AG08395 (cell line): Measurements from ENCODE around the gene FOLR2.
A peak's percentile ranks its signal among the peaks of the same experiment; 100 is the strongest.
"Not testable (repeated sequence)": the region's sequence is repeated elsewhere in the genome, so short reads cannot be mapped to it uniquely, and the experiment has no call there.

Experiments used
- DNase-seq: peaks from one replicate; pipeline ENCODE4 v3.0.0; 2012; ENCODE audit warnings: mixed read lengths, low spot score

Gene FOLR2

GRCh38 chr11:72206794-72207193 lies 9.8 kb upstream of the FOLR2 start:
- not testable (repeated sequence) for DNase-seq

DNA sequence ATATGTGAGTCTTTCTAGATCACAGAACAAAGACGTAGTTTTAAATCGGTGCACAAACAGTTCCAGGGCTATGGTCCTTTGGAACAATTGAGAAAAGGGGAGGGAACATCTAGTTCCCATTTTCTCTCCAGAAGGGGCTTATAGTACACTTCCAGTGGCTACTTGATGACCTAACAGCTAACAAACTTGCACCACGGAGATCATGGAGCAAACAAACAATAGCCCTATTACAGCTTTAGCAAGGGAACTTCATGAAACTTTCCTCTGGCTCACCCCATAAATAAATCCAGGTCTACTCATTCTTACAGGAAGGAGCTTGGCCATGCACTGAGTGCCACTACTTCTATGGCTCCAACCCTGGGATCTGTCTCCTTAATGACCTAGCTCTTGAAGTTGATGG lies 8.3 kb upstream of the FOLR2 start:
- DNase-seq = no peak

DNA sequence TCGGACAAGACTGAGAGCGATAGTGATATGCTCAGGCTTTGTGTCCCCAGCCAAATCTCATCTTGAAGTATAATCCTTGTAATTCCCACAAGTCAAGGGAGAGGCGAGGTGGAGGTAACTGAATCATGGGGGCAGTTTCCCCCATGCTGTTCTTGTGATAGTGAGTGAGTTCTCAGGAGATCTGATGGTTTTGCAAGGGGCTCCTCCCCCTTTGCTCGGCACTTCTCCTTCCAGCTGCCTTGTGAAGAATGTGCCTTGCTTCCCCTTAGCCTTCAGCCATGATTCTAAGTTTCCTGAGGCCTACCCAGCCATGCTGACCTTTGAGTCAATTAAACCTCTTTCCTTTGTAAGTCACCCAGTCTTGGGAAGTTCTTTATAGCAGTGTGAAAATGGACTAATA lies 7.5 kb upstream of the FOLR2 start:
- DNase-seq = no peak

DNA sequence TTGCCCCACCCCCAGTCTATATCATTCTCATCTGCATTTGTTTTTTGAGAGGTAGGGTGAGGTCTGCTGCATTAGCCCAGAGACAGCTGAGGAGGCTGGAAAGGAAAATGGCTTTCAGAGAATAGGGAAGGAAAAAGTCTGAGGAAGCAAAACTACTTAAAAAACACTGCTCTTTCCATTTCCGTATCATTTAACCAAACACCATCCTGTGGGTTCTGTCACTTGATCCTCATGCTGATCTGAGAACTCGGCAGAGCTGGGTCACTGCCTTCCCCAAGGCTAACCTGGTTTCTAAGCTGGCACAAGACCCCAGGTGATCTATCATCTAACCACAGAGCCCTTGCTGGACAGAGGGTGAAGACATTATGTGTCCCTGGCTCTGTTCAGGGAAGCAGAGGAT lies 1.2 kb downstream of the FOLR2 start:
- DNase-seq = no peak

GRCh38 chr11:72218251-72218745 lies 1.7 kb downstream of the FOLR2 start:
- no peak for DNase-seq

GRCh38 chr11:72220696-72221363 lies 4.2 kb downstream of the FOLR2 start:
- no peak for DNase-seq

DNA sequence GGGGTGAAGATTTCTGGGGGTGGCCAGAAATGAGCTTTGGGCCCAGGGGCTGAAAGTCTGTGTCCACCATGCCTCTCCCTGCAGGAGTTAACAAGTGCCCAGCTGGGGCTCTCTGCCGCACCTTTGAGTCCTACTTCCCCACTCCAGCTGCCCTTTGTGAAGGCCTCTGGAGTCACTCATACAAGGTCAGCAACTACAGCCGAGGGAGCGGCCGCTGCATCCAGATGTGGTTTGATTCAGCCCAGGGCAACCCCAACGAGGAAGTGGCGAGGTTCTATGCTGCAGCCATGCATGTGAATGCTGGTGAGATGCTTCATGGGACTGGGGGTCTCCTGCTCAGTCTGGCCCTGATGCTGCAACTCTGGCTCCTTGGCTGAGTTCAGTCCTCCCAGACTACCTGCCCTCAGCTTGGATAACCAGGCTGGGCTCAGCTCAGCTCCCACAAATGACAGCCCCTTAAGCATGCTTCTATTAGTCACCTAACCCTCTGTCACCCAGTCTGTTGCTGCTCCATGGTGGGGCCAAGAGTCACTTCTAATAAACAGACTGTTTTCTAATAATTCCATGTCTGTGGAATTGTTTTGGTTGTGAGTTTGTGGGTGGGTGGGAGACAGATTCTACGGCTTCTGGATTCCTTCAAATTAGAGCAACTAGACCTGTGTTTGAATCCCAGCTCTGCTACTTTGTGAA lies 4.9 kb downstream of the FOLR2 start:
- DNase-seq = no peak

- DNase-seq = no peak
These were observed 5.7 kb downstream of the FOLR2 start for GRCh38 chr11:72222106-72222891.

GRCh38 chr11:72222907-72223614 lies 6.5 kb downstream of the FOLR2 start:
- peak; percentile 86 for DNase-seq

DNA sequence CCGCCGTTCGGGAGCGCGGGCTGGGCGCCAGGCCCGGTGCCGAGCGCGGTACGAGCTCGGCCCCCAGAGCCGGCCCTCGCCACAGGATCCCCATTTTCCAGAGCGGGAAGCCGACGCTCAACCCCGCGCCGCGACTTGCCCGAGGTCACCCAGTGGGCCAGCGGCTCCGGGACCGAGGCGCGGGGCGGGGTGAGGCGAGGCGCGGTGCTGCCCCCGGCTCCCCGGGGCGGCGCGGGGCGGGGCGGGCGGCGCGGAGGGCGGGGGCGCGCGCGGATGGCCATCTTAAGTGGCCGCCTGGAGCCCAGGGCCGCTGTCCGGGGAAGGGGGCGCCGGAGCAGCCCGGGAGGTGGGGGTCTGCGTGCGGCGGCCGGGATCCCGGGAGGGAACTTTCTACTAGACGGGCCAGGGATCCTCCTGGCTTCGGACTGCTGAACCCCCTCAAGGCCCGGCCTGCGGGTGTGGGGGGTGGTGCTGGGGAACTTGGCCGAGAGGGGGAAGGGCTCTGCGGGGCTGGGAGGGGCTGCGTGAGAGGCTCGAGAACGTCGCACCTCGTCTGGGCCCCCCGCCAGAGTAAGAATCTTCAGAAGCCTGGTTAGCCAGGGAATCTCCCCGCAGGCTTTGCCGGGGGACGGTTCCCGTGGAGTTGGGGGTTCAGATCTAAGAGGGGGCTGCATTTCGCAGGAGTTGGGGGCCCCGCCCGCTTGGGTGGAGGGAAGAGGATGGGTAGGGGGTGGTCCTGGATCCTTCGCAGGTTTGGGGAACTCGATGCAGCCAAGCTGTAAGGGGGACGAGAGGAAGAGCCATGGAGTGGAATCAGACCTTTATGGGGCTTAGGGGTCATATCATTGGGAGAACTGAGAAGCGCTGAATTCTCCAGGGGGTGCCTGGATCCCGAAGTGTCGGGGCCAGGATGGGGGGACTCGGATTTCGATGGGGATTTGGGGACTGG lies 7.3 kb downstream of the FOLR2 start:
- peak; percentile 69 for DNase-seq

GRCh38 chr11:72224564-72225410 lies 8.2 kb downstream of the FOLR2 start, which contains the start of gene INPPL1:
INPPL1 (plus strand) TSS chr11:72224767; CDS start chr11:72224985, 218 bp downstream.
- peak; percentile 22 for DNase-seq

DNA sequence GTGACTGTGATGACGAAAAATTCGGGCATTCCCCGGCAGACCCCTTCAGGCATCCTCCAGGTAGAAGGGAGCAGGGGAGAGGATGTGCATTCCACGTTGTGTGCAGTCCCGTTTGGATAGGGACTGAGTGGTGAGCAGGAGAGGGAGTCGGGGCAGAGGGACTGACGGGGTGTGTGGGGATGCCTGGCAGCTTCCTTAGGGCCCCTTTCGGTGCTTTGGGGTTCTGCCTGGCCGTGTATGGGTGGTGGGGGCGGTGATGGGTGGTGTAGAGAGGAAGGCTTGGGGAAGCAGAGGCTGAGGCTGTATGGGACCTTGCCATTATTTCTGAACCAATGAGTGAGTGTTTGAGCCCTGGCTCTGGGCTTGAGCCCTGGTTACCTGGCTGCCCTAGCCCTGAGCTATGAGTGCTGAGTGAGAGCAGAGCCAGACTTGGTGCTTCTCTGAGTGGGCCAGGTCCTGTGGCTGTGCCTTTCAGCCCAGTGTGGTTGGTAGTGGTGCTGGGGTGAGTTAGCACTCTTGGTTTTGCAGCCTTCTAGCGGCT lies 8.9 kb downstream of the FOLR2 start:
- no peak for DNase-seq

- no peak for DNase-seq
These were observed 10.1 kb downstream of the FOLR2 start for GRCh38 chr11:72226701-72227100.

DNA sequence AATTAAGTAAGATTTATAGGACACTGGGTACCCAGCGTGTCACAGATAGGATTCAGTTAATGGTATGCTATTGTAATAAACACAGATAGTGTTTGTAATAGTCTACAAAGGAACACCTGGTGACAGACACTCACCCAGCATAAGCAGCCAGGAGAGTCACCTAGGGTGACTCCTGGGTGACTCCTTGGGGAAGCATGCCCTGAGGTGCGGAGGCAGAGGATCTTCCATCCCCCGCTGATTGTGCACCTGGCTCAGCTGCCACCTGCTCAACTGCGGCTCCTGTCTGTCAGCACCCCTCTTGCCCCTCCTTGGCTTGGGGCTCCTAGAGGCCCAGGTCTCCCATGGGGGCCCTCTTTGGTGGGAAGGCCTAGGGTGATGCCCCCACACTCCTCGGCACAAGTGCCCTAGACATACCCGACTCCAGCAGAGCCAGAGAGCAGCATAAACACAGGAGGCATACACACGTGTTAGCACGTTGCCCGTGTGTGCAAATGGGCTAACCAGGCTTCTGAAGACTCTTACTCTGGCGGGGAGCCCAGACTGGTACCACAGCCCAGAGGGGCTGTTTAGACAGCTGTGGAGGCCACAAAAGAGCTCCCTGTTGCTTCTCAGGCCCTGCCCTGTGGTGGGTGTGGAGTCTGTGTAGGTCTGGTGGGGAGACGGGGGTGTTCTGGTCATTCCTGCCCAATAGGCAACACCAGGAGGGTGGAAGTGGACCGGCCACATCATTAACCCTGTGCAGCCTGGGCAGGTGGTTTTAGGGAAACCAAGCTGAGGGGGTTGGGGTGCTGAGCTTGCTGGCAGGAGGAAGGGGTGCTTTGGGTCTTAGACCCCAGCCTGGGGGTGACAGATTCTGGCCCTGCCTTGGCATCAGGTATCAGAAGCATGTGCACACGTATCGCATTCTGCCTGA lies 11.0 kb downstream of the FOLR2 start:
- DNase-seq = no peak

DNA sequence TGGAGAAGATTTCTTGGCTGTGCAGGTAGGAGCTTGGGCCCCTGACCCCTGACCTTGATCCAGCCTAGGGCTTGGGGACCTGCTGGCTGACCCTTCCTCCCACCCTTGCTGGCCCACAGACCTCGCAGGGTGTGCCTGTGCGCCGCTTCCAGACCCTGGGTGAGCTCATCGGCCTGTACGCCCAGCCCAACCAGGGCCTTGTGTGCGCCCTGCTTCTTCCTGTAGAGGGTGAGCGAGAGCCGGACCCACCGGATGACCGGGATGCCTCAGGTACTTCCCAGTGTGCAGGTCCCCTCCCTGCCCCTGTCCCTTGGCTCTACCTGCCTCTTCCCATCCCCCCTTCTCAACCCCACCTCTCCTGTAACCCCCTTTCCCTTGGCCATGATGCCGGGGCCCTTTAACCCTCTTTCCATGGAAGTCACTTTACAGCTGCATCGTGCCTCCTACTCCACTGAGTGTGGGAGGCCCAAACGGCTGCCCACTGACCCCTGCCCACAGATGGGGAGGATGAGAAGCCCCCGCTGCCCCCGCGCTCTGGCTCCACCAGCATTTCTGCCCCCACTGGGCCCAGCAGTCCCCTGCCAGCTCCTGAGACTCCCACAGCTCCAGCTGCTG lies 11.7 kb downstream of the FOLR2 start:
- no peak for DNase-seq

DNA sequence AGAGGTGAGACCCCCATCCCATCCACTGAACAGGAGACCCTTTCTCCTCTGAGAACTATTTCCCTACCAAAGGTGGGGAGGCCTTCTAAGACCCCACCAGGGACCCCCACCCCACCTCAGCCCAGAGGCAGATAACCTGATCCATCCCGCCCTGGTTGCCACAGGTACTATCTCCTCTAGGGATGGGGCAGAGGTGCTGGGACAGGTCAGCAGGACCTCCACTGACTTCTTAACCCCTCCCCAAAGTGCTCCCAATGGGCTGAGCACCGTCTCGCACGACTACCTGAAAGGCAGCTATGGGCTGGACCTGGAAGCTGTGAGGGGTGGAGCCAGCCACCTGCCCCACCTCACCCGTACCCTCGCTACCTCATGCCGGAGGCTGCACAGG lies 12.2 kb downstream of the FOLR2 start:
- DNase-seq = no peak

DNA sequence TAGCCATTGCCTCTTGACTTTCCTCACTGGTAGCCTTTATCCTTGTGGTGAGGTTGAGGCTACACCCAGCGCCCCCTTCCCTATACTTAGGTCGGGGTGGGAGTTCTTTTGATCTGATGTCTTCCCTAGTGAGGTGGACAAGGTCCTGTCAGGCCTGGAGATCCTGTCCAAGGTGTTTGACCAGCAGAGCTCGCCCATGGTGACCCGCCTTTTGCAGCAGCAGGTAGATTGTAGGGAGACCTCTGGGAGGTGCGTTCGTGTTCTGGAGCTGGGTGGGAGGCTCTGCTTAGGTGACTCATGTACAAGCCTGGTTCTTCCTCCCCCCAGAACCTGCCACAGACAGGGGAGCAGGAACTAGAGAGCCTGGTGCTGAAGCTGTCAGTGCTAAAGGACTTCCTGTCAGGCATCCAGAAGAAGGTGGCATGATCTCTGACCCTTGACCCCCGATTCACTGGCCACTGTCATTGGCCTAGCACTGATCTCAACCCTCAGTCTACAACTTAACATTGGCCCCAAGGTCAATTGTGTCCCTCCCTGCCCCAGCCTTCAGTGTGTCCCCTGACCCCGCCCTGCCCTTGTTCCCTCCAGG lies 12.8 kb downstream of the FOLR2 start:
- DNase-seq = no peak
